ENCODE results near the gene STARD9. TPM values are rescaled to one million over a fixed set of nuclear protein-coding genes. Genes with fewer than 3 reads are reported as not detected.

Gene STARD9
- total RNA-seq, 1 experiment from 2014 or later, result 5.0 TPM

DNA sequence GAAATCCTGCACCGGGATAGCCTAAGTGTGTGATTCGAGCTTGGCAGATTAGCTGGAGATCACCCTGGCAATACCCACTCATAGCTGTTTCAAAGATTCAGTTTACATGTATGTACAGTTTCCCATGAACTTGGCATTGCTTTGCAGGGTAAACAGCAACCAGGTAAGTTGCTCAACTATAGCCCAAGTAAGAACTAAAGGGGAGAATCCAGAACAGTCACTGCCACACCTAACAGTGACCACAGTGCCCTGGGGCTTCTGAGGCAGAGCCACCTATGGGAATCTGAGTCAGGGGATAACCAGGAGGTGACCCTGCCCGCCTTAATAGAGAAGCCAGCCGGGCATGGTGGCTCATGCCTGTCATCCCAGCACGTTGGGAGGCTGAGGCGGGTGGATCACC is 145.6 kb downstream of the STARD9 start:
- TF ChIP-seq, protein P1, sequence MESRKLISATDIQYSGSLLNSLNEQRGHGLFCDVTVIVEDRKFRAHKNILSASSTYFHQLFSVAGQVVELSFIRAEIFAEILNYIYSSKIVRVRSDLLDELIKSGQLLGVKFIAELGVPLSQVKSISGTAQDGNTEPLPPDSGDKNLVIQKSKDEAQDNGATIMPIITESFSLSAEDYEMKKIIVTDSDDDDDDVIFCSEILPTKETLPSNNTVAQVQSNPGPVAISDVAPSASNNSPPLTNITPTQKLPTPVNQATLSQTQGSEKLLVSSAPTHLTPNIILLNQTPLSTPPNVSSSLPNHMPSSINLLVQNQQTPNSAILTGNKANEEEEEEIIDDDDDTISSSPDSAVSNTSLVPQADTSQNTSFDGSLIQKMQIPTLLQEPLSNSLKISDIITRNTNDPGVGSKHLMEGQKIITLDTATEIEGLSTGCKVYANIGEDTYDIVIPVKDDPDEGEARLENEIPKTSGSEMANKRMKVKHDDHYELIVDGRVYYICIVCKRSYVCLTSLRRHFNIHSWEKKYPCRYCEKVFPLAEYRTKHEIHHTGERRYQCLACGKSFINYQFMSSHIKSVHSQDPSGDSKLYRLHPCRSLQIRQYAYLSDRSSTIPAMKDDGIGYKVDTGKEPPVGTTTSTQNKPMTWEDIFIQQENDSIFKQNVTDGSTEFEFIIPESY (IDR thresholded peaks at IDR 0.05; ENCODE audit: extremely low read depth, insufficient replicate concordance, low read length), result no peak
- TF ChIP-seq, protein P2, sequence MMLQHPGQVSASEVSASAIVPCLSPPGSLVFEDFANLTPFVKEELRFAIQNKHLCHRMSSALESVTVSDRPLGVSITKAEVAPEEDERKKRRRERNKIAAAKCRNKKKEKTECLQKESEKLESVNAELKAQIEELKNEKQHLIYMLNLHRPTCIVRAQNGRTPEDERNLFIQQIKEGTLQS (IDR thresholded peaks at IDR 0.05), result no peak
- TF ChIP-seq EGR1 (IDR thresholded peaks at IDR 0.05; ENCODE audit: low read depth), result no peak
- no peak for TF ChIP-seq TCF7L2 (IDR thresholded peaks at IDR 0.05; ENCODE audit: borderline replicate concordance, extremely low read depth, insufficient read depth, insufficient read length)
- TF ChIP-seq YY1 (IDR thresholded peaks at IDR 0.05; ENCODE audit: extremely low read depth, insufficient replicate concordance, low read depth, low read length), result no peak
- no peak for TF ChIP-seq SRF (IDR thresholded peaks at IDR 0.05; ENCODE audit: low read depth)
- TF ChIP-seq, protein P3, sequence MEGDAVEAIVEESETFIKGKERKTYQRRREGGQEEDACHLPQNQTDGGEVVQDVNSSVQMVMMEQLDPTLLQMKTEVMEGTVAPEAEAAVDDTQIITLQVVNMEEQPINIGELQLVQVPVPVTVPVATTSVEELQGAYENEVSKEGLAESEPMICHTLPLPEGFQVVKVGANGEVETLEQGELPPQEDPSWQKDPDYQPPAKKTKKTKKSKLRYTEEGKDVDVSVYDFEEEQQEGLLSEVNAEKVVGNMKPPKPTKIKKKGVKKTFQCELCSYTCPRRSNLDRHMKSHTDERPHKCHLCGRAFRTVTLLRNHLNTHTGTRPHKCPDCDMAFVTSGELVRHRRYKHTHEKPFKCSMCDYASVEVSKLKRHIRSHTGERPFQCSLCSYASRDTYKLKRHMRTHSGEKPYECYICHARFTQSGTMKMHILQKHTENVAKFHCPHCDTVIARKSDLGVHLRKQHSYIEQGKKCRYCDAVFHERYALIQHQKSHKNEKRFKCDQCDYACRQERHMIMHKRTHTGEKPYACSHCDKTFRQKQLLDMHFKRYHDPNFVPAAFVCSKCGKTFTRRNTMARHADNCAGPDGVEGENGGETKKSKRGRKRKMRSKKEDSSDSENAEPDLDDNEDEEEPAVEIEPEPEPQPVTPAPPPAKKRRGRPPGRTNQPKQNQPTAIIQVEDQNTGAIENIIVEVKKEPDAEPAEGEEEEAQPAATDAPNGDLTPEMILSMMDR (IDR thresholded peaks at IDR 0.05 in 2 of 3, conservative IDR thresholded peaks at IDR 0.05 in 1 of 3; ENCODE audit: borderline replicate concordance in 1 of 3, insufficient read depth in 1 of 3, low read depth in 2 of 3, low read length in 2 of 3), result no peak
- TF ChIP-seq ELF1 (IDR thresholded peaks at IDR 0.05; ENCODE audit: borderline replicate concordance, low read depth), result no peak
- no peak for TF ChIP-seq POLR2A (IDR thresholded peaks at IDR 0.05; ENCODE audit: borderline replicate concordance, extremely low read depth, insufficient read depth, insufficient read length)
- TF ChIP-seq FOSL1 (IDR thresholded peaks at IDR 0.05; ENCODE audit: low read depth), result no peak
- no peak for TF ChIP-seq RAD21 (IDR thresholded peaks at IDR 0.05; ENCODE audit: low read depth)
- TF ChIP-seq CEBPB (IDR thresholded peaks at IDR 0.05; ENCODE audit: low read depth), result no peak
- no peaks in the 10 kb centered on the region for H3K9me3 ChIP-seq (ENCODE audit: control insufficient read depth in 1 of 2, insufficient read depth in 1 of 2, low read depth in 1 of 2, low read length in 2 of 2)
- ATAC-seq, result no peak
- H3K27me3 ChIP-seq (ENCODE audit: insufficient read depth, low read length), result no peaks in the 10 kb centered on the region
- no peak overlapping the region for H3K27ac ChIP-seq (ENCODE audit: low read depth, low read length)
- H3K4me3 ChIP-seq (replicated peaks in 1 of 2; ENCODE audit: low read depth in 1 of 2, low read length in 2 of 2), result no peak overlapping the region
- H3K79me2 ChIP-seq (ENCODE audit: insufficient read depth, low read length), result no peaks in the 10 kb centered on the region
- no peaks in the 10 kb centered on the region for H4K20me1 ChIP-seq (ENCODE audit: insufficient read depth)
- no peaks in the 10 kb centered on the region for H3K9me2 ChIP-seq (ENCODE audit: insufficient read depth)
- ChIA-PET CTCF (no interaction called here), RAD21 (ENCODE audit: low non-redundant PET in 1 of 2, low total read pairs in 2 of 2, uncharacterized antibody in 2 of 2, unreplicated experiment in 2 of 2) (no interaction called here), POLR2A (no interaction called here)
- peaks cover 4 to 18% of the 10 kb centered on the region in 2 experiments; a peak in 3 of 4 replicates for H3K36me3 ChIP-seq (ENCODE audit: control insufficient read depth in 1 of 2, insufficient read depth in 2 of 2, low read length in 2 of 2)
- H3K4me2 ChIP-seq (ENCODE audit: low read length), result no peak overlapping the region
- no TSS peak for BruUV-seq (replicated peaks)
- H2AFZ ChIP-seq (ENCODE audit: low read depth, low read length, poor library complexity, severe bottlenecking), result no peak overlapping the region
- H3K4me1 ChIP-seq (ENCODE audit: control insufficient read depth in 1 of 2, insufficient read depth in 2 of 2, low read length in 2 of 2), result no peaks in the 10 kb centered on the region
- DNase-seq (ENCODE audit: low read depth, low spot score), result no peak
- H3K9ac ChIP-seq (ENCODE audit: low read length), result no peak overlapping the region
- intact Hi-C loops (cut with micrococcal nuclease), result no loop called here
